COLO829 (cell line): Measurements from ENCODE around the gene PAN3.
A peak's percentile ranks its signal among the peaks of the same experiment; 100 is the strongest.

Source experiments
- DNase-seq: peaks from one replicate; pipeline ENCODE4 v3.0.0; 2012; ENCODE audit warnings: low spot score

The PAN3 gene

DNA sequence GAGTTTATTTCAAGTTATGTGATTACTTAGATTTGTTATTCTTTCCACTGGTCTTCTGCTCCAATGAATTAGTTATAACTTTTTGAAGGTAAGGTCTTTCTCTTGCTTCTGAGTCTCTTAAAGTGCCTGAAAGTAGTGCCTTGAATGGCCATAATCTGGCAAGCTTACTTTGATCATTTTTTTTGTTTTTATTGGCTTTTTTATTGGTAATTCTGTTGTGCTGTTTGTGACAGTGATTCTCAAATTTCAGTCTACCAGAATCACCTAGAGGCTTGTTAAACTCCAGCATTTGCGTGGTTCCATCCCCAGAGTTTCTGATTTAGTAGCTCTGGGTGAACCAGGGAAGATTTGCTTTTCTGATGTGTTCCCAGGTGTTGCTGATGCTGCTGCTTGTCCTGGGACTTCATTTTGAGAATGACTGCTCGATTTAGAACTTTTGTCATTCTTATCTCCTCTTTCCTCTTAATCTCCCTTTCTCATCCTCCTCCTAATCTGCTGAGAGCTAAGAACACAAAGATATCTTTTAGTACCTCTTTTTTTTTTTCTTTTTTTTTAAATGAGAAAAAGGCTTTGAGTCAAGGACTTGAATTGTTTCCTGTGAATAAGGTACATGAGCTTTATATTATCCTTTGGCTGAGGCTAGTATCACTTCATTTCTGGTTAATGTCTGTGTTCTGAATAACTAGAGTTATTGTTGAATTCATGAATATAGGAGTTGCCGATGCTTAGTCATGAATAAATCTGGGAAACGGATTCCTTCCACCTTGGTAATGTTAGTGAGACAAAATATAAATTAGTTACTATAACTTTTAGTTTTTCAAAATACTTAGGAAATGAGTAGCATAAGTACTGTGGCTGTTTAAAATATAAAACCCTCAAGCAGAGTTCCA is 91.4 kb downstream of the PAN3 start:
- DNase-seq, result peak; percentile 35

DNA sequence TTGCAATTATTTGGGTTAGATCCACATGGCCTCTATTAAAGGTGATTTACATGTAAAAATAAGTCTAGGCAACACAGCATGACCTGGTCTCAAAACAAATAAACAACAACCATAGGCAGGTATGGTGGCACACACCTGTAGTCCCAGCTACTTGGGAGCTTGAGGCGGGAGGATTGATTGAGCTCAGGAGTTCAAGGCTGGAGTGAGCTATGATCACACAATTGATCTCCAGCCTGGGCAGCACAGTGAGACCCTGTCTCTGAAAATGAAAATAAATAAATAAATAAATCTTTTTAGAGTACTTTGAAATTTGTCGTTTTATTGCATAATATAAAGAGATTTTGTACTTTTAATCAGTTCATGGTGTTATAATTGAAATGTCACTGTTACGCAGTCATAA is 93.3 kb downstream of the PAN3 start:
- no peak for DNase-seq

DNA sequence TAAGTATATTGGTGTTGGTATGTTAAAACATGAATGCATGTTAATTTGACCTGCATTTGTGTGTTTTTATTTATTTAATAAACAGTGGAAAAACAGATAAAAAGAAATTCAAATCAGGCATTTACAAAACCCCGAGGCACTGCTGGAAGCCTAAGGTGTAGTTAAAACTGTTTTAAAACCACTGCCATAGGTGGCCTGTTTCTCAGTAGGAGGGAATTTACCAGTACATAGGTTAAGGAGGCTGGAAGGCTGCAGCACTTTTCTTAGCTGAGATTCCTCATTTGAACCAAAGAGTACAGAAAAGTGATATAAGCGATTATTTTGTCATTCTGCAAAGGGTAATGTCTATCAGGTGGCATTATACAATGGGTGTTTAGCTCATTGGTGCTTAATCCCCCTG is 99.6 kb downstream of the PAN3 start:
- DNase-seq, result no peak

DNA sequence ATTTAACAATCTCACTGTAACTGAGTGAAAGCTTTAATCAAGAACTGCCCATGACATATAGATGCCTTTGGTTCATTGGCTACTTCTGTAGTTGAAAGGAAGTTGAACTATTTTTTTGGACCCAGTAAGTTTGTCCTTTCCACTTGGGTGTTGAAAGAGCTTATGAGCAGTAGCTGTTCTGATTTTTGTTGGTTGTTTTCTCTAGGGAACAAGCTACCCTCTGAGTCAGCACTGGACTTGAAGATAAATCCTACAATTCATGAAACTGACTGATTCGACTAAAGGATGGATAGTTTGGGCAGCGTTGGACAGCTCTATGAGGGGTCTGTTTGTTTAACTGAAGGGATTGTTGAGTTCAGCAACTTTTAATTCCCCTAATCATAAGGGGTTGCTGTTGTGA is 101.0 kb downstream of the PAN3 start:
- peak; percentile 32 for DNase-seq

DNA sequence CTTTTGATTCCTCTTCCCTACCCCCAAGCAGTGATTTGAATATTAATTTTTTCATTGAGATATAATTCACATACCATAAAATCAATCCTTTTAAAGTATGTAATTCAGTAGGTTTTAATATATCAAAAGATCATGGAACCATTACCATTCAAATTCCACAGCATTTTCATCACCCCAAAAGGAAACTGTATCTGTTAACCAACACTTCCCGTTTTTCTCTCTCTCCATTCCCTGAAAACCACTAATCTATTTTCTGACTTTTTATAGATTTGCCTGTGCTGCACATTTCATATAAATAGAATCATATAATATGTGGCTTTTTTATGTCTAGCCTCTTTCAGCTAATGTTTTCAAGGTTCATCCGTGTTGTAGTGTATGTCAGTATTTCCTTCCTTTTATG is 107.1 kb downstream of the PAN3 start:
- DNase-seq, result no peak

DNA sequence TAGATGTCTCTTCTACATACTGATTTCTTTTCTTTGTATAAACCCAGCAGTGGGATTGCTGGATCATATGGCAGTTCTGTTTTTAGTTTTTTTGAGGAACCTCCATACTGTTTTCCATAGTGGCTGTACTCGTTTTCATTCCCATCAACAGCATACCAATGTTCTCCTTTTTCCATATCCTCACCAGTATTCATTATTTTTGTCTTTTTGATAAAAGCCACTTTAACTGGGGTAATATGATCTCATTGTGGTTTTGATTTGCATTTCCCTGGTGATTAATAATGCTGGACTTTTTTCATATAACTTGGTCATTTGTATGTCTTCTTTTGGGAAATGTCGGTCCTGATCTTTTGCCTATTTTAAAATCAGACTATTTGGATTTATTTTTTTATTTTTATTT is 108.5 kb downstream of the PAN3 start:
- no peak for DNase-seq

DNA sequence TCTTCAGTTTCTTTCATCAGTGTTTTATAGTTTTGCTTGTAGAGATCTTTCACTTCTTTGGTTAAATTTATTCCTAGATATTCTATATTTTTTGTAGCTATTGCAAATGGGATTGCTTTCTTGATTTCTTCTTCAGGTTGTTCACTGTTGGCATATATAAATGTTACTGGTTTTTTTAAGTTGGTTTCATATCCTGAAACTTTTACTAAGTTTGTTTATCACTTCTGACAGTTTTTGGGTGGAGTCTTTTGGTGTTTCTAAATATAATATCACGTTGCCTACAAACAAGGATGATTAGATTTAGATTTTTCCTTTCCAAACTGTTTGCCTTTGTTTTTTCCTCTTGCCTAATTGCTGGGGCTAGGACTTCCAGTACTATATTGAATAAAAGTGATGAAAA is 109.7 kb downstream of the PAN3 start:
- DNase-seq, result no peak

DNA sequence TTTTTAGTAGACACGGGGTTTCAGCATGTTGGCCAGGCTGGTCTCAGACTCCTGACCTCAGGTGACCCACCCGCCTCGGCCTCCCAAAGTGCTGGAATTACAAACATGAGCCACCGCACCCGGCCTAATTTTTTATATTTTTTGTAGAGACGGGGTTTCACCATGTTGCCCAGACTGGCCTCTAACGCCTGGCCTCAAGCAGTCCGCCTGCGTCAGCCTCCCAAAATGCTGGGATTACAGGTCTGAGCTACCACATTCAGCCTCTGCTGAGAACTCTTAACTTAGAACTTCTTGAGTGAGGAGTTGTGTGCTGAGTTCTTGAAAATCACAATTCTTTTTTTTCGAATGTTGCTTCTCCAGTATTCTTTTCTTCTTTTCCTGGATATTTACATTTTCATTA is 112.2 kb downstream of the PAN3 start:
- DNase-seq, result no peak

DNA sequence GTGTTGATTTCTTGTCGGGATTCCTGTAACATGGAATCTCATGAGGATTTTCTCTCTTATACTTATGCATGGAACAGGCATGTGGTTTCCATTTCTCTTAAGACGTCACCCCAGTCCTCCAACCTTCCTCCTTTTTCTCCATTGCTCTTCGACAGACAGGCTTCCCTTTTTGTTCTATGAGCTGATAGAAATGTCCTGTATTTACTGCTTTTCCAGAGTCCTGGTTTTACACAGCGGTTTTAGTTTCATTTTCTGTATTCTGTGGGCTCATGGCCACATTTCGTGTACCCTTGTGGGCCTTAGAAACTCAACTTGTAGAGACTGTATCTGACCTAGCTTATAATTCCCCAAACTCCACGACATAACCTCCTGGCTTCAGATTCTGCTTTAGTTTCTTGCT is 113.1 kb downstream of the PAN3 start:
- DNase-seq, result no peak

DNA sequence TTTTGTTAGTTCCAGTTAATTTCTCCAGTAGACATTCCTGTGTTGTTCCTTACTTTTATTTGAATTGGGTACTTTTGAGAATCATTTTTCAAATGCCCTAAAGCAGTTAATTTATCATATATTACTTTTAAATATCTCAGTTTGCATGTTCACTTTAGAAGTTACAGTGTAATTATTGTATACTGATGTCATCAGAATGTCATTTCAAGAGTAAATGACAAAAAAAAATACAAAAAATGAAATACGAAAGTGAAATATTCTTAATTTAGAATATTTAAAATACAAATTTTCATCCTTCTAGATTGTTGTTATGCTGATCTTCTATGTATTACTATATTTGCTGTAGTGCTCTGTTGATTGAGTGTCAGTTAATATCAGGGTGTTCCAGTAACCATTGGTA is 114.2 kb downstream of the PAN3 start:
- no peak for DNase-seq

DNA sequence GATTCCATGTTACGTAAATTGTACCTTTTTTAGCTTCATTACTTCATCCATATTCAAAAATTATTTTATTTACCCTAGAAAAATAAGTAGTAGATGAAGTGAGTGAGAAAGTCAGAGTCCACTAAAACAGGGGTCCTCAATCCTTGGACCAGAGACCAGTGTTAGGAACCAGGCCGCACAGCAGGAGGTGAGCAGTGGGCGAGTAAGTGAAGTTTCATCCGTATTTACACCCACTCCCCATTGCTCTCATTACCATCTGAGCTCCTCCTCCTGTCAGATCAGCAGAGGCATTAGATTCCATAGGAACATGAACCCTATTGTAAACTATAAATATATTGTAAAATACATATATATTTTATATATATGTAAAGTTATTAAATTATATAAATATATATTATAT is 119.0 kb downstream of the PAN3 start:
- no peak for DNase-seq

DNA sequence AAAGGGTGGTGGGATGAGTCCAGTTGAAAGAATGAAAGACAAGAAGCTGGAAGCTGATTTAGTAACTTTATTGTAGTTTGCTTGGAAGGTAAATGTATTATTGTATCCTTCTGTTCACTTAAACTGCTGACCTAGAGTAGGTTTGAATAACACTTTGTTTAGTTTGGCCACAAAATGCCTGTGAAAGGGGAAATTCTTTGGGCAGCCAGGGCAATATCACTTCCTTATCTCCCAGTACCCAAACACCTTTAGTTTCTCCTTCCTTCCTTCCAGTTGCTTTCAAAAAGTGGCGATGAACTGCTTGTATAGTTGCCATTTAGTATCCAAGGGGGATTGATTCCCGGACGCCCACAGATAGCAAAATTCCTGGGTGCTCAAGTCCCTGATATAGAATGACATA is 120.1 kb downstream of the PAN3 start:
- no peak for DNase-seq

DNA sequence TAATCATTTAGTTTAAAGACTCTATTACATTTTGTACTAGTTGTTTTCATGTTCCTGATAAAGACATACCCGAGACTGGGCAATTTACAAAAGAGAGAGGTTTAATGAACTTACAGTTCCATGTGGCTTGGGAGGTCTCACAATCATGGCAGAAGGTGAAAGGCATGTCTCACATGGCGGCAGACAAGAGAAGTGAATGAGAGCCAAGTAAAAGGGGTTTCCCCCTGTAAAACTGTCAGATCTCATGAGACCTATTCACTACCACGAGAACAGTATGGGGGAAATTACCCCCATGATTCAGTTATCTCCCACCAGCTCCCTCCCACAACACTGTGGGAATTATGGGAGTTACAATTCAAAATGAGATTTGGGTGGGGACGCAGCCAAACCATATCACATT is 129.2 kb downstream of the PAN3 start:
- DNase-seq, result no peak

DNA sequence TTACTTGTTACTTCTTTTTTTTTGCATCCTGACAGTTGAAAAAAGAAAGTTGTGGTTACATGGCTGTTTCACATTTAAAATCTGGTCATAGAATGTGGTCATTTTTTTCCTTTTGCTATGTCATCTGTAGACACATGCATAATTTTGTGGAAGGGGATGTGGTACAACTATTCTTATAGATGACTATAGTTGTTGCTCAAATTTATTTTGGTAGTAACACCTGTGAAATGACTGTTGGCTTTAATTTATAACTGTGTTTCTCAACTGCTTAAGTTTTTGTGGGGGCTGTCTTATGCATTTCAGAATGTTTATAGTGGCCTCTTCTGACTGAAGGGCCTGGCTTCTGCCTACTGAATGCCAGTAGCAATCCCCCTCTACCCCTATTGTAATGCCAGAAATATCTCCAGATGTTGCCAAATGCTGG is 130.5 kb downstream of the PAN3 start:
- no peak for DNase-seq

DNA sequence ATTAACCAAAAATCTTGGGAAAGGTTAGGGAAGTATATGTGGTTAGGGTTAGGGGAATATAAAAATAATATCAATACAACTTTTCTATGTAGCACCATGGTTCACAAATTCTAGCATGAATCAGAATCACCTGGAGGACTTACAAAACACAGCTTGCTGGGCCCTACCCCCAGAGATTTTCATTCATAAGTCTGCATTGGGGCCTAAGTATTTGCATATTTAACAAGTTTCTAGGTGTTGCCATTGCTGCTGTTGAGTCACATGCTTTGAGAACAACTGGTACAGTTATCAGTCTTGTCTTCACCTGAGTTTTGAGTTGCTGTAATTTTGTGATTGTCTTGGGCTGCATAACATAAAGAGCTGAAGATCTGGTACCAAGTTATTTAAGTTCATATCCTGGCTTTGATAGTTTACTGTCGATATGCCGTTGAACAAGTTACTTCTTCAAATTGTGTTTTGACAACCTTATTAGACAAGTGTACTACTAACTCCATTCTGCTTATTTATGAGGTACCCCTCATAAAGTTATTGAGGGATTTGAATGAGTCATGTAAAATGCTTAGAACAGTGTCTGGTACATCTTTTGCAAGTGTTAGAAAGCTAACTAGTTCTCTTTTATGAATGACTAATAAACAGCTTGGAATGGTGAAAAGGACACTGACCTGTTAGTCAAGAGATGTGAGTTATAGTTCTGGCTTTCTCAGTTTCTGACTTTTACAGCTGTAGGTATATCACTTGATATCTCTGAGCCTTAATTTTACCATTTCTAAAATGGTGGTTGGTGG is 132.9 kb downstream of the PAN3 start:
- no peak for DNase-seq

DNA sequence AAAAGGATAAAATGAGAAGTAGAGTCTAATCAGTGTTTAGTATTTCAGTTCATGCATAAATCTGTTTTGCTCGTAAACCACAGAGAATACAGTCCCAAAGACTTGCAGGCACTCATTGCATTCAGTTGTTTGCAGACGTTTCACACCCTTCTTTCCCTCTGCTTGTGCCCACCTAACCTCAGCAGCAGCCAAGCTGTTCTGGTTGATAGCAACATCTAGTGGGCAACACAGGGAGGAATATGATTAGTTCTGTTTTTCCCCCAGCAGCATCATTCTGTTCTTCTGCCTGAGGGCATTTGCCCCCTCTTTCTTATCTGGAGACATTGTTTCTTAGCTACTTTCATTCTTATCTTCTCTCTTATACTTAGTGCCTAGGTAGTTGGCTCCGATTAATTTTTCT is 135.6 kb downstream of the PAN3 start:
- no peak for DNase-seq

DNA sequence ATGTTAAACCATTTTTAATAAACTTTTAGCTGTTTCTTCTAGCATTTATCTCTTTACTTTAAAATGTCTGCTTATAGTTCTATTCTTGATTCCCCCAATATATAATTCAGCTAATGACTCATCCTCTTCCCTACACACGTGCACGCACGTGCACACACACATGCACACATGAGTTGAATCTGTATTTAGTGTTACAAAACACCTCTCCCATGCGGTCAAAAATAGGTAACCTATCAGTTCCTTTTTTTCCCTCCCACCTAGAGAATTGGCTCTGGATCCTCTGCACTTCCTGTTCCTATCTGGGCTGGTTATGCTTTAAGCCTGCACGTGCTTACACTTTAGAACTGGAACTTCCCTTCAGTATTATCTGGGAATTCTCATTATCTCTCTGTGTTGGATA is 144.1 kb downstream of the PAN3 start:
- no peak for DNase-seq

DNA sequence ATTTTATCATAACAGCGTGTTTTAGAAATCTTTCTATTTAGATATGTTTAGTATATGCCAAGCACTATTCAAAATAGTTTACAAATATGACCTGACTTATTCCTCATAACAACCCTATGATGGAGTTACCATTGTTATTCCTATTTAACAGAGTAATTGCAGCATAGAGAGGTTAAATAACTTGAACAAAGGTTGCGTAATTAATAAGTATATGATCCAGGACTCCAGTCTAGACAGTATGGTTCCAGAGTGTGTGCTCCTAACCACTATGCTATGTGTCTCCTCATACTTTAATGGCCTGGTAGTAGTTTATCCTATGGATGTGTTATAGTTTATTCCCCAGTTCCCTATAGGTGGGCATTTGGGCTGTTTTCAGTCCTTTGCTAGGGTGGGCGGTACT is 145.3 kb downstream of the PAN3 start:
- no peak for DNase-seq

DNA sequence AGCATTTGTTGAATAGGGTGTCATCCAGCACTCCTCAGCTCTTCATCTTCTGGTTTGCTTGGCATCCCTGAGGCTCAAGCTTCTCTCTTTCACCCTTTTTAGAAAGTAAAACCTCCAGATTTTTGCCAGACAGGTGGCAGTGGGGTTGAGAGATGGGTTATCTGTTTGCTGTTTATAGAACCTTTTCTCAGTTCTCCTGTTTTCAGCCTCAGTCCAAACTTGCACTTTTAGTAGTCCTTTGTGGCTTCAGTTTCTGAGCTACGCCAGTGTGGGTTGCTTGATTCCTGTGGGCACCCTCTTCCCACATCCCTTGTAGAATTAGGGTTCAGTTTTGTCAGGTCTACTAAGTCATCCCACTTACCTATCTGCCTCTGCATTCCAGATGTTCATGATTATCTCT is 147.9 kb downstream of the PAN3 start:
- no peak for DNase-seq

DNA sequence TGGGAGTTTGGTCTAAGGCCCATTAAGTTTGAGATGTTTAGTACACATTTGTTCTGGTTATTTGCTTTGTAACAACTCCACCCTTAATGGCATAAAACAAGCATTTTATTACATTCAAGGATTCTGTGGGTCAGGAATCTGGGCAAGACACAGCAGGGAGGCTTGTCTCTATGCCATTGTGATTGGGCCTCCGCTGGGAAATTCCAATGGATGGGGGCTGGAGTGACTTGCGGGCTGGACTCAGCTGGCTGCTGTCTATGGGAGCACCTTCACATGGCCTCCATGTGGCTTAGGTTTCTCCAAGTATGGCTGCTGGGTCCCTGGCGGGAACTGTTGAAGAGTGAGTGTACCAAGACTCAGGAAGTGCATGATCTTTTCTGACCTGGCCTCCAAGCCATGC is 159.0 kb downstream of the PAN3 start:
- DNase-seq, result no peak

DNA sequence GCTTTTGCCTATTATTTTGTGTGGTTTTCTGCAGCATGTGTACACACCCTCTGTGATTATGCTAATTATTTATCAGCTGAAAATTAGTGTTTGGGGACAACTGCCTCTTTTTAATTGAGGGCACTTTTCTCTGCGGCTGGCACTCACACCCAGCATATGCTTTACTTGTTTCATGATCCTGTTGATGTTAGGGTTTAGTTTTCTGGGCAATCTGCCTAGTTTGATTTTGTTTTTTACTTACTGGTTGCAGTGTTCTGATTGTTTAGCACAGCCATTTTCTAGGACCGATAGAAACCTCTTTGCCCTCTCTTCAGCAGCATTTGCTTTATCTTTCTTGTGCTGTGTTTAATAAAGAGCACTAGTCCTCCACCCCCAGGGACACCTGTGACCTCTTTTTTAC is 161.6 kb downstream of the PAN3 start:
- DNase-seq, result no peak

DNA sequence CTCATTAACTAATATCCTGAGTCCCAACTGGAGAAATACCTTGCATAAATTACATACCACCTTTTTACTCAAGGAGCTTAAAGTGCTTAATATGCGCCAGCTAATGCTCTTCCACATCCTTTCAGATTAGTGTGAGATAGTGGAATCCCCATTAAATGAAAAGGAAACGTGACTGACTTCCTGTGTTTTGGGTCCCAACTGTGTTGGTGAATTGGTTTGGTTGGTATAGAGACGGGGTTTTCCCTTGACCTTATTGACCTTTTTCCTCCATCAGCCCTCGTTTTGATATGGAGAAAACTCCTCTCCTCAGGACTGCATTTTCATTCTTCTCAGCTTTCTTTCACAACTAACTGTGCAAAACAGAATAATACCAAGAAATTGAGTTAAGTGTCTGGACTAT is 163.5 kb downstream of the PAN3 start:
- DNase-seq, result no peak

DNA sequence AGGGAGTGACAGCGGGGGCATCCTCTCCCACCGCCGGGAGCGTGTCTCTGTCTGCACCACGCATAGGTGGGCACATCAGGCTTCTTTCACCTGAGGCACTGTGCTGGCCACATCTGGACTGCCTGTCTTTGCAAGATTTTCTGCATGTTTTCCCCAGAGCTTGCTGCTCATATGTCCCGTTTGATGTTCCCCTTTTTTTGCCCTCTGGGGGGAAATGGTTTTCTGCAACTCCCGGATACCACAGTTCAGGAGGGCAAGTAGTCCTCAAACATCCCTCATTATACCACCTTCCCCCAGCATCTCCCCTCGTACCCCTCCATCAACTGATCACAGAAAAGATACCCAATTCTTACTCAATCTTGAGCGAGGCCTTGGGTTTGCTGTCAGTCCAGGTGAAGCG is 168.0 kb downstream of the PAN3 start:
- DNase-seq, result no peak

DNA sequence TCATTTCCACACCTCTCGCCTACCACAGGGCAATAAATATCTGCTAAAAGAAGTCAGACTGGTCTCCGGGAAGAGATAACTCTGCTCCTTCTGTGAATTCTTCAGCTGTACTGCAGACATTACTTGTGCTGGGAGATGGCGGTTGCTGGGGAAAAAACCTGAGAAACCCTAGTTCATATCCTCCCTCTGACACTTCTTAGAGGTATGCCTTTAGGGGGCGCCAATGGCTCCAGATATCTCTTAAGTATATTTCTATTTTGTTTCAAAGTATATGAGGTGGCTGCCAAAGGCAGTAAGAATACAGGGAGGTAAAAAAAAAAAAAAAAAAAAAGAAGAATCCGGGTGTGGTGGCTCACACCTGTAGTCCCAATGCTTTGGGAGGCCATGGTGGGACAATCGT is 175.2 kb downstream of the PAN3 start:
- no peak for DNase-seq
